NCI-H2196 (cell line): ENCODE measurements around the gene NIBAN1.
"Not testable (repeated sequence)": the region's sequence is repeated elsewhere in the genome, so short reads cannot be mapped to it uniquely, and the experiment has no call there.

Experiments used
- DNase-seq: peaks from one replicate; lab custom pipeline; 2025; ENCODE audit not compliant: unreplicated experiment; lab: John Stamatoyannopoulos, UW

Gene NIBAN1

DNA sequence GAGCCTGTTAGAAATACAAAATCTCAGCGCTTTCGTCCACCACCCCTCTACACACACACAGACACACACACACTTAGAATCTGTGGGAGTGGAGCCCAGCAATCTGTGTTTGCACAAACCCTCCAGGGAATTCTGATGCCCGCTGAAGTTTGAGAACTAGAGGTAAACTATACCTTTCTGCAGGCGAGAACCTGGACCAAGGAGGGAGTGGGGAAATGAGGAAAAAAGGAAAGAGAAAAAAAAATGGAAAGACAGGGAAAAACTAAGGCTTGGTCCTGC is 468 bp upstream of the NIBAN1 start:
- DNase-seq: no peak

DNA sequence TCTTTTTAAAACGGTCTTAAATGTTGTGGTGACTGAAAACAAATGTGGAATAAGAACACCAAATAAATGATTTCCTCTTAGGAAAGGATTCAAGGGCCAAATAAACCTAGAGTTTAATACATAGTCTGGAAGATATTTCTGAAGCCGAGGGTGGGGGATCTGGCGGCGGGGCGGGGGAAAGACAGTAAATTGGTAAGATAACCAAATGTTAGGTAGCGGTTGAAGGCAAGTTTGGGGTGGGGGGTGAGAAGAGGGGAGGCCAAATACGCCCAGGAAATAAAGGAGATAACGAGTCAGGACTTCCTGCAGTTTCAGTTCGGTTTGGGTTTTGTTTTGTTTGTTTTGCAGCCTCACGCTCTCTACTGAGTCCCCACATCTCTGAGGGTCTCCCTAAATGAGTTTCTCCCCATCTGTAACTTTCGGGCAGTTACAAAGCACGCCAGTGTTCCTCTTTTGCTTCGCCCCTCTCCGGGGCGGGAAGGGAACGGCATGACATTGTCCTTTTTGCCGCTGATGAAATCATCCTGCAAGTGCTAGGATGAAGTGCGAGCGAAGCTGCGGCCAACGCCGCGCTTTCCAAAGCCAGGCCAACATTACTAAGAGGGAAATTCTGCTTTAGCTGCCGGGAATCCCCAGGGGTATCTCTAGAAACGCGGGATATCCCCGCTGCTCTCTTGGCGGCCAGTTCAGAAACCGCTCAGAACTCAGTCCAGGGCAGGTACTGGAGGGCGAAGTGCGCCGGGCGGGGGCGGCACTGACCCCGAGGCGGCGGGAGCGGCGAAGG is 844 bp downstream of the NIBAN1 start:
- peak; percentile 51 for DNase-seq

DNA sequence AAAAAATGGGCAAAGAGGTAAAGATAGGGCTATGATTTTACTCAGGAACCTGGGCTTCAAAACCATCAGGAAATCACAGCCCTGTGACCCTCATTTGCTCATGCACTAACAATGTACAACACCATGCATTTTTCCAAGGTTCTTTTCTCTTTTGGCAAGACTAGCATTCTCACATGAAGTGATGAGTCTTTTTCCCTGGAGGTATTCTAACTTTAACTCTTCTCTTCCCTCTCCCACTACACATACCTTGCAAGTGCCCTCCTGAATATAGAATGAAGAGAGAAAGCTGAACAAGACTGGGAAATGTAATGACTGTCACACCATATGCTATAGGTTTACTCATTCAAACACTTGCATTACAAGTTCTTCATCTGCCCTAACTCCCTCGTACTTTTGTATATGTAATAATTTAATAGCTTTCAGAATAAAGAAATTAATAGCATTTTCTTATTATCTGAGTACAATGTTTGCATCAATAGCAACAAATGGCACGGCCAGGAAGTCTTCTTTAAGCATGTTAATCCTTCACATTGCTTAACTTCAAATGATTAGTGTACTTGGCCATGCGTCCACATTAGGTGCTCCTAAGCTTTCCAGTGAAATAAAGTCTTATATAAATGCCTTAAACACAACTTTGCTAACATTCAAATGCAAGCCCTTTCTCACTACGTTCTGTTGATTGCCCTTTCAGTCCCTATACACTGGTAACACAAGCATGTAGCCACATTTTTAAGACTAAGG is 1.8 kb downstream of the NIBAN1 start:
- DNase-seq: no peak

DNA sequence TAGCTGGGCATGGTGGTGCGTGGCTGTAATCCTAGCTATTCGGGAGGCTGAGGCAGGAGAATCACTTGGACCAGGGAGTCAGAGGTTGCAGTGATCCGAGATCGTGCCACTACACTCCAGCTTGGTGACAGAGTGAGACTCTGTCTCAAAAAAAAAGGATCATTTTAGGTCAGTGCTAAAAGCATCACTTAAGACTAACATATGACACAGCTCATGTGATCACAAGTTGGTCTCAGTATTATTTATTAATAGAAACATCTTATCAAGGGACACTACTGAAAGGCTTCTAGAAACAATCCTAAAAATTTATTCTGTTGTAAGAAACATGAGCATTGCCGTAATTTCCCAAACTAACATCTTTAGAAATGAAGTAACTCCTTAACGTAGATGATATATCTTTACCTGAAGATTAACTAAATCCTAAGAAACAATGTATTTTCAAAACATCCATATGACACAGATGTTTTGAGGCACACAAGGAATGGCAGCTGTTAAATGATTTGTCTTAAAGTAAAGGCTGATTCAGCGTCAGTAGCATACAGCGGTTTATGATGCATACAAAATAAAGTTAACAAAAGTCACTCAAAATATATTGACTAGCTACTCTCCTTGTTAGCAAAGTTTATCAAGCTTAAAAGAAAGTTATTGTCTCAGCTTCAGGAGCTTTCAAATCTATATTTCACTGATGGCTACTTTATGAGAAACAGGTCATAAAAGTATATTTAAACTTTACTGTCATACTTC is 2.6 kb downstream of the NIBAN1 start:
- DNase-seq: no peak

DNA sequence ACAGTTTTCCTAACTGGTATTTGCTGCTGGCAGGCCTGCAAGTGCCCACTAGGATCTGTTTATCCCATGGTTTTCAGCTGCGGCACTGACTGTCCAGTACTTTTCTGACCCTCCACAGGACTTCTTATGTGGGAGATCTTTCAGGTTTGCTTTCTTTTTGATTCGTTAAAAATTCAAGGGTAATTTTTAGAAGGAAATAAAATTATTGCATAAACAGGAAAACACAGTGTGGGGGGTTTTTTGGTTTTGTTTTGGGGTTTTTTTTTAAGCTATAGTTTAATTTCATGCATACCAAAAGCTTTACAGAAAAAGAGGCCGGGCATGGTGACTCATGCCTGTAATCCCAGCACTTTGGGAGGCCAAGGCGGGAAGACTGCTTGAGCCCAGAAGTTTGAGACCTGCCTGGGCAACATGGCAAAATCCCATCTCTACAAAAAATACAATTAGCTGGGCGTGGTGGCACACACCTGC is 3.6 kb downstream of the NIBAN1 start:
- no peak for DNase-seq

DNA sequence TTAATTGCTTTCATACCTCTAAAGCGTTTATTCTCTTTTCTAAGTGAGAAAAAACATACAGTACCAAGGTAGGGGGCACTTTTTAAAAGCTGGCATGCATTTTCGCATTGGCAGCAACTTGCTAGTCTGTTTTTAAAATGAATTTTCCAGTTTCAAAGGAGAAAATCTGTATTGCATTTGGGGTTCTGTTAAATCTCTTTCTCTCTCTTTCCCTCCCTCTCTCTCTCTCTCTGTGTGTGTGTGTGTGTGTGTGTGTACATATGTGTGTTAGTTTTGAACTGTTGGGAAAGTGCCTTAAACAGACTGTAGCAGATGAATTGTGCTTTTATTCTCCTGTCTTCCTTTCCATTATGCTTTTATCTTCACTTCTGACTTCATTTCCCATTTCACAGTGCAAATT is 7.3 kb downstream of the NIBAN1 start:
- DNase-seq: no peak

DNA sequence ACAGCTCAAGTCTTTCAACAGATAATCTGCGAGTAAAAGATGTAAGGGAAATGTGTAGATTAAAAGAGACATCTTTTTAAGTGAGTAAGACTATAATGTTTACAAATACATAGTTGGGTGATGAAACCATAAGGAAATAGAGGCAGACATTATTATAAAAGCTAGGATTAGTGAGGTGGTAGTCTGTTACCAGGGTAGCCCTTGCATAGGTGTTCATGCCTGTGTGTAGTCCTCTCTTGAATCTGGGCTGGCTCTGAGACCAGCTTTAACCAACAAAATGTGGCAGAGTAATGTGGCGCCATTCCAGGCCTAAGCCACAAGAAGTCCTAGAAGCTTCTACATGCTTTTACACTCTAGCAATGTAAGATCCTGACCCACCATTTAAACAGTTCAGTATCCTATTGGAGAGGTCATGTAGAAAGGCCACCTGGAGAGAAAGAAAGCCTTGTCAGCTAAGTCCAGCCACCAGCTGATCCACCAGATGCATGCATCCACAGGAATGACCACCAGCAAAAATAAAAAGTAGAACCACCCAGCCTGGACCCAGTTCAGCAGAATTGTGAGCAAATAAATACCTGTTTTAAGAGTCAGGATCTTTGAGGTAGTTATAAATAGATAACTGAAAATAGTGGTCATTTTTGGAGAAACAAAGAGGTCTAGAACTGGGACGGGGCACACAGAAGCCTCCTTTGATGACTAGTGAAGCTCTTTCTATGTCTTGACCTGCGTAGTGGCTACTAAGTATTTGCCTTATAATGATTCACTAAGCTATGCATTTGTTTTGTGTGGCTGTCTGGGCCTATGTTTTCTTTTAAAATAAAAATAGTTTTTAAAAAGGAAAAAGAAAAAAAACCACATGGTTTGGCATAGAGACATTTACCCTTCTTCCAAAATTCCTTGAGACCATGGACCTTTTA is 8.1 kb downstream of the NIBAN1 start:
- DNase-seq: no peak

DNA sequence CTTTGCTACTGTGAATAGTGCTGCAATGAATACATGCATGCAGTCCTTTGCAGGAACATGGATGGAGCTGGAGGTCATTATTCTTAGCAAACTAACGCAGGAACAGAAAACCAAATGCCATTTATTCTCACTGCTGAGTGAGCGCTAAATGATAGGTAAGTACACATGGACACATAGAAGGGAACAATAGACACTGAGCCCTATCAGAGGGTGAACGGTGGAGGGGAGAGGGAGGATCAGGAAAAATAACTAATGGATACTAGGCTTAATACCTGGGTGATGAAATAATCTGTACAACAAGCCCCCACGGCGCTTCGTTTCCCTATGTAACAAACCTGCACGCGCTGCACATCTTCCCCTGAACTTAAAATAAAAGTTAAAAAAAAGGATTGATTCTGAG is 8.9 kb downstream of the NIBAN1 start:
- no peak for DNase-seq

DNA sequence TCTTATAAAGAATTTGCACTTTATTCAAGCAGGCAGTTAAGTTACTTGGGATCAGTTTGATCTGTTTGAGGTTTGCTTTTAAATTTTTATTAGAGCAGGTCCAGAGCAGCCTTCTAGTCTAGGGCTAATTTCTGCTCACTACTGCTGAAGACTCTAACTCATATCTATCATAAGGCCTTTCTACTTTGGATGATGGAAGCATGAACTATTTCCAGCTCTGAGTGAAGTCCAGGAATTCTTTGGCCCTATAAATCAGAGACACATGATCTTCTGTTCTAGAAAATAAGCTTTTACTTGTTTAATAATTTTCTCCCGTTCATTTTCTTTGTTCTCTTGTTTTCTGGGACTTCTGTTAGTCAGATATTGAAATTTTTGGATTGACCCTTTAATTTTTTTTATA is 14.7 kb downstream of the NIBAN1 start:
- no peak for DNase-seq

DNA sequence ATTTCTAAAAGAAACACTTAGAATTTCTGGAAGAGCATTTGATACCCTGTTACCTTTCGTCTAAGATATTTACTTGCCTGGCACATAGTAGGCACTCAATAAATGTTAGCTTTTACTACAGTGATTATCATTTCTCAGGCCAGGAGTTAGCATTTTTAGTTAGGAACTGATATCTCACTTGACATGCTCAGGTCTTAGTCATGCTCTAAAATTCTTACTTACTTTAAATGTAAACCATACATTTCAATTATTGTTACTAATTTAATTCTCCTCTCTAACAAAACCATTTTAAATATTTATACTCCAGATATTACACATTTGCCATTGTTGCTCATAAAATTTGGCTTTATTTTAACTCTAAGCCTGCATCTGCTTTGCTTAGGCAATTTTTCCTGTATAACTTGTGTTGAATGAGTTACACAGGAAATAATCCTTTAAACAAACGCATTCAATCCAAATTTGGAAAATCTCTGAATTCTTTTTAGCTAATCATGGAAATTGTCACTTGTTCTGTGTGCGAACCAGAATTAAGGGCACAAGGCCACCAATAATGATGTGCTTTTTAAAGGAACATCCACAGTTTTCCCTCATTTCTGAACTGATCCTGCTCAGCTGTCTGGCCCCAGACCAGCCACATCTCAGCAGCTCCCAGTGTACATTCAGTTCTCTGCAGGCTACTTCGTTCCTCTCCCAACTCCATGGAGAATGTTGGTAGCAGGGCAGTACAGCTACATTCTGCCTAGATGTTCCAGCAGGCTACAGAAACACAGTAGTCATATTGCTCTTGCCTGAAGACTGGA is 15.6 kb downstream of the NIBAN1 start:
- DNase-seq: no peak

DNA sequence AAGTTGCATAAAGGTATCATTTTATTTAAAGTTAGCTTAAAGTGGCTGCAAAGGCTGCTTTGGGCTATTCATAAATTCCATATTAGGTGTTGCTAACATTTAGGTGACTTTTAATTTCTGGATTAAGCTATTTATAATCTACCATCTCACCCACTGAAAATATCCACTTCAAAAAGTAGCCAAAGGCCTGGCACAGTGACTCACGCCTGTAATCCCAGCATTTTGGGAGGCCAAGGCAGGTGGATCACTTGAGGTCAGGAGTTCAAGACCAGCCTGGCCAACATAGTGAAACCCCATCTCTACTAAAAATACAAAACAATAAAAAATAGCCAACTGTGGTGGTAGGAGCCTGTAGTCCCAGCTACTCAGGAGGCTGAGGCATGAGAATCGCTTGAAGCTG is 16.4 kb downstream of the NIBAN1 start:
- DNase-seq: not testable (repeated sequence)

DNA sequence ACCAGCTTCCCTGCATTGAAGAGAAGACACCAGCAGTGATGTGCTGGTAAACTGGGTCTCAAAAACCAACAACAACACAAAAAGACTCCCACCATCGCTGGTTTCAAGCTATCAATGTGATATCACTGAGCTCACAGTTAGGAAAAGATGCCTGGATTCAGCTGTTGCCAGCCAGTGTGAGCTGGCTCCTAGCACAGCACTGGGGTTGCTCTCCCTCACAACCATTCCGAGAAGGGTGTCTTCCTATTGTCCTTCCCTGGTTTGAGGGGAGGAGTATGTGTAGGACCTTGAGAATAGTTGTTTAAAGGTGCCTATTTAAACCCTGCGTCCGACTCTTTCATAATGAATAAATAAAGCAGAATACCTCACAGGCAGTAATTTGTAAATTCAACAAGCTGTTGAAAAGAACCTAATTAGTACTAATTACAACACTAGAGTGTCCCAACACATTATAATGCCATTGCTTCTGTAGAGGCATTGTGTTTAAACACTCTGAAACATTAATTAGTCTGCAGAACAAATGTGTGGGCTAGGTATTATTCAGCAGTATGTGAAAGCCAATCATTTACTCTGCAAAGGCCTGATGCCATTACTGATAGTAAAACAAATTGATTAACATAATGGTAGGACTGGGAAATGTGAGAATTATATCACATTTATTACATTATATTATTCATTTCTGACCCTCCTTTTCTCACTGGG is 17.2 kb downstream of the NIBAN1 start:
- DNase-seq: no peak

DNA sequence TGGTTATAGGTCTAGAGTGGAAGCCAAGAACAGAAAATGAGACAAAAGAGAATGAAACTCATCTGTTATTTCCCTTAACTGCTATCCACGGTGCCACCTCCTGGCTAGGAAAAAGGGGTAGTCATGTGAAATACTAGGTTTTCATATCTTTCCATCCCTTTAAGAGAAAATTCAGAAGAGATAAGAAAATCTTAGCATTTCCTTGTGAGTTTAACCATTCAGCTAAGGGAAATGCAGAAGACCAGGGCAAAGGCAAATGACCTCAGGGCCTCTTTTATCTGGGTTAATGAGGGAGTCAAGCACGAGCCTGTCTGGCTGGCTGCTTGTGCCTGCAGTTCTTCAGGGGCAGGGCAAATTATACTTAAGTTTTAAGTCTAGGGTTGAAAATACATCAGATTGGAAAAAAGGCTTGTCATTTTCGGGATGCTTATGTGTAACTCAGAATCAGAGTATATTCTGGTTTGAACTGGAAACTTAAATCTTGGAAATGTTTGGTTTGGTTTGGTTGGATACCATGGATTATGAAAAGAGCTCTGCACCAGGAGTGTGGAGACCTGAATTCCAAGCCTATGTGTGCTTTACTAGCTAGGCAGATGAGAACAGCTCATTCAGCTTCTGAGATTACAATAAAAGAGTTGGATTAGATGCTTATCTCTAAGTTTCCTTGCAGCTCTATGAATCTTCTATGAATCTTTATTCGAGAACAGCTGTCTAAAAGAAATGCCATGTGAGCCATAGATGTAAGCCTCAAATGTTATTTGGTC is 19.9 kb downstream of the NIBAN1 start:
- no peak for DNase-seq

DNA sequence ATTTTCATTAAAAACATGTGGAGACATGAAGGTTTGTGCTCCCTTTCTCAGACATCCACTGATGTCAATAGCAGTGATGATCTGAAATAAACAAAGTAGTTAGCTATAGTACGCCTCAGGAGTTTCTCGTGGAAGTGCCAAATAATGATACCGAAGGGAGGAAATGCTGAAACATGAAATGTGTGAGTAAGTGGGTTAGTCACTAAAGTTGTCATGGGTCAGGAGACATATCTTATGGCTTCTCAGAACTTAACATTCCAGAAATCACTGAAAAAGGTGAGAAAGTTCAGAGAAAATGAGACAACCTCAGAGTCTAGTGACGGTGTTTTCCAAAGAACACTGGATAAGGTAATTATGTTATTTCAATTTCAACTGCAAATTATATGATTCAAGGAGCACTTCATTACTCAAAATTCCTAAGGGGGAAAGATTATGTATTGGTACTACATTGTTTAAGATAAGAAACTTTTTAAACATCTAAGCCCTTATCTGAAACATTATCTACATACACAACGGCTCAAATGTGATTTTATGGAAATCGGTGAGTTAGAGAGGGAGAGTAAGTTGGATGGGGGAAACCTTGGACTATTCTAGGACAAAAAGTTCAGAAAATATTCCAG is 20.6 kb downstream of the NIBAN1 start:
- no peak for DNase-seq

DNA sequence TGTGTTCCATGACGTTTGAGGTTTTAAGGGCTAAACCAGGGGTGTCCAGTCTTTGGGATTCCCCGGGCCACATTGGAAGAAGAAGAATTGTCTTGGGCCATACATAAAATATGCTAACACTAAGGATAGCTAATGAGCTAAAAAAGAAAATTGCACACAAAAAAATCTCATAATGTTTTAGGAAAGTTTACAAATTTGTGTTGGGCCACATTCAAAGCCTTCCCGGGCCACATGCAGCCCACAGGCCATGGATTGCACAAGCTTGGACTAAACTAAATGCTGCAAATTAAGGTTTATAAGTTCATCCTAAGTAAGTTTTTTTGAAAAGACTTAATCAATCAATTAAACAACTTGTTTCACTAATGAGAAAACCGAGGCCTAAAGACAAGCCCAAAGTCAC is 21.9 kb downstream of the NIBAN1 start:
- no peak for DNase-seq

DNA sequence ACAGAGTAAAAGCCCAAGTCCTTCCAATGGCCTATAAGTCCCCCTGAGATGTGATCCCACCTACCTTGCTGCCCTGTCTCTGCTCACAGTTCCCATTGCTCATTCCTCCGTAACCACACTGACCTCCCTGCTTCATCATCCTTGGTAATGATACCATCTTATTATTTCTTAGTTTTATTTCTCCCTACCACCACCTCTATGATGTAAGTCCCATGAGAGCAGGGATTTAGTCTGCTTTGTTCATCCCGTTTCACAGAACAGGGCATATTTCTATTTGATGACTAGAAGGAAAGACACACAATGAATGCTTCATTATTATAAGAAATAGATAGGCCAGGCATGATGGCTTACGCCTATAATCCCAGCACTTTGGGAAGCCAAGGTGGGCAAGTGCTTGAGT is 22.5 kb downstream of the NIBAN1 start:
- DNase-seq: no peak

DNA sequence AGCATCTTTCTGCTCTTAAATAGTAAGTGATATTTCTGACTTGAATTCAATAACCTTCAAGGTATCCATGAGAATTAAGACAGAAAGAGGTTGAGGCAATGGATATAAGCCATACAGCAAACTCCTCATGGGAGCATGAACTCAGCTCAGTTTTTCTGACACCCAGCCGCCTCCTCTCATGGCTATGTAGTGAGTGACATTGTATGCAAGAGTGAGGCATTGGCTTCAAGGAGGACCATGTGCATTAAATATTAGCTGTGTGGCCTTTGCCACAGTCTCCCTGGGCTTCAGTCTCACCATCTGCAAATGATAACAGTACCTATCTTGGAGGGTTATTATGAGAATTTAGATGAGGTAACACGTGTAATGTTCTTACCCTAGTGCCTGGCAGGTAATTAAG is 23.4 kb downstream of the NIBAN1 start:
- no peak for DNase-seq

DNA sequence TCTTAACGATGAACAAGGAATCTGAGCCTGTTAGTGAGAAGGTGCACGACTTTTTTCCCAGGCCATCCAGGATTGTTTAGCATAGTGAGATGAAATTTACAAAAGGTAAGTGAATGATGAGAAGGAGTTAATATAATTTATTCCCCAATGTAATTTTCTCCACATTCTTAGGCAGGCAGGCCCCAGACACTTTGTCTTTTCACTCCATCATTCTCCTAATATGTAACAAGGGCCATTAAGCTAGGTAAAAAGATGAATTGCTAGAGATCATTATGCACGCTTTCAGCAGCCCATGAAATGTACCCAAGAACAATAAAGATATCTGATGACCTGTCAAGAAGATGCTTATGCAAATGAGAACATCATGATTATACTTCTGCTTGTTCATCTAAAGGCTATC is 24.1 kb downstream of the NIBAN1 start:
- no peak for DNase-seq
